Hepatocyte (in vitro differentiated cells): ENCODE results near the gene GPD2. TPM values are rescaled to one million over a fixed set of nuclear protein-coding genes. Genes with fewer than 3 reads are reported as not detected.

Experiments
- DNase-seq: peaks from one replicate; pipeline ENCODE4 v3.0.0-alpha.2; 2016; ENCODE audit warnings: low spot score
- H2AFZ ChIP-seq: fragments of 200-600 bp; sonication (generic); 2 replicates; pipeline ENCODE4 v1.6.0; 2016; ENCODE audit warnings: antibody characterized with exemption, mild to moderate bottlenecking
- H3K27ac ChIP-seq: fragments of 200-600 bp; sonication (generic); 2 replicates; pipeline ENCODE4 v1.5.1; 2016; ENCODE audit warnings: mild to moderate bottlenecking
- H3K27me3 ChIP-seq: fragments of 200-600 bp; sonication (generic); 2 replicates; pipeline ENCODE4 v1.6.1; 2016
- H3K36me3 ChIP-seq: fragments of 200-600 bp; sonication (generic); replicated peaks from 2 replicates; pipeline ENCODE4 v1.5.1; 2016; ENCODE audit warnings: low read depth; ENCODE audit not compliant: insufficient read depth
- H3K4me1 ChIP-seq: fragments of 200-600 bp; sonication (generic); 2 replicates; pipeline ENCODE4 v1.5.1; 2016; ENCODE audit warnings: mild to moderate bottlenecking, moderate library complexity; ENCODE audit not compliant: insufficient read depth
- H3K4me2 ChIP-seq: fragments of 200-600 bp; sonication (generic); 2 replicates; pipeline ENCODE4 v1.6.0; 2016
- H3K4me3 ChIP-seq: fragments of 200-600 bp; sonication (generic); 2 replicates; pipeline ENCODE4 v1.5.1; 2016; ENCODE audit warnings: mild to moderate bottlenecking
- H3K79me2 ChIP-seq: fragments of 200-600 bp; sonication (generic); 2 replicates; pipeline ENCODE4 v1.6.0; 2017; ENCODE audit warnings: mild to moderate bottlenecking
- H3K9me2 ChIP-seq: fragments of 200-600 bp; sonication (generic); replicated peaks from 2 replicates; pipeline ENCODE4 v1.6.0; 2017; ENCODE audit warnings: mild to moderate bottlenecking; ENCODE audit not compliant: insufficient read depth
- H3K9me3 ChIP-seq: fragments of 200-600 bp; sonication (generic); 2 replicates; pipeline ENCODE4 v1.5.1; 2016; ENCODE audit warnings: low read depth, mild to moderate bottlenecking
- H4K20me1 ChIP-seq: fragments of 200-600 bp; sonication (generic); 2 replicates; pipeline ENCODE4 v1.6.0; 2016; ENCODE audit warnings: mild to moderate bottlenecking; ENCODE audit not compliant: insufficient read depth, poor library complexity, severe bottlenecking
- EZH2 ChIP-seq: fragments of 200-600 bp; sonication (generic); IDR thresholded peaks from 2 replicates; pipeline ENCODE4 v1.6.1; 2016; ENCODE audit warnings: antibody characterized with exemption, mild to moderate bottlenecking, borderline replicate concordance
- EZH2phosphoT487 ChIP-seq: fragments of 200-600 bp; sonication (generic); IDR thresholded peaks from one replicate; pipeline ENCODE4 v1.6.1; 2018; ENCODE audit warnings: antibody characterized with exemption, mild to moderate bottlenecking, low read depth, moderate library complexity; ENCODE audit not compliant: unreplicated experiment, severe bottlenecking
- WGBS: methylation state at CpG from one replicate; pipeline ENCODE4 v1.1.6; 2016; ENCODE audit warnings: low lambda C conversion rate; ENCODE audit errors: missing lambda C conversion rate; 5-methylcytosine and 5-hydroxymethylcytosine counted together
- polyA plus RNA-seq: library from polyadenylated mRNA; unstranded; fragments of >200 nt; fragmentation: Nextera tagmentation; extraction: Ambion mirVana; gene quantifications from 2 replicates; pipeline ENCODE4 v1.2.1, GENCODE V29; 2016
- total RNA-seq: library from RNA; depleted of rRNA; stranded (reverse); fragments of >200 nt; gene quantifications from 2 replicates; pipeline ENCODE4 v1.2.3, GENCODE V29; 2014
- TF ChIP-seq, protein P1 (sequence below): fragments of 200-600 bp; sonication (generic); IDR thresholded peaks from 2 replicates; pipeline ENCODE4 v1.5.1; 2016; ENCODE audit warnings: antibody characterized with exemption, mild to moderate bottlenecking; ENCODE audit not compliant: poor library complexity

Gene GPD2
- total and polyA plus RNA-seq, 2 experiments from 2014 or later, result 10.8 to 71.7 TPM

DNA sequence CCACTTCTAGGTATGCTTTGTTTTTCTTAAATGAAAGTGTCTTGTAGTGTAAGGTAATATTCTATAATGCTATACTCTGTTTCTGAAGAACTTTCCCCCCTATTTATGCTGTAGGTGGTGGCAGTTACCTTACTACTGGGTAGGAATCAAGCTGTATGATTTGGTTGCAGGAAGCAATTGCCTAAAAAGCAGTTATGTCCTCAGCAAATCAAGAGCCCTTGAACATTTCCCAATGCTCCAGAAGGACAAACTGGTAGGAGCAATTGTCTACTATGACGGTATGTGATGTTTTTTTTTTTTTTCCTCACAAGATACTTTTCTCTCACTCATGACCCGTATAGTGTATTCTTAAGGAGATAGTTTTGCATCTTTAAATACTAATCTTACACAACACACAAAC, 77.0 kb downstream of the GPD2 start:
- TF ChIP-seq EZH2 (no peak), EZH2phosphoT487 (no peak)
- TF ChIP-seq, protein P1, sequence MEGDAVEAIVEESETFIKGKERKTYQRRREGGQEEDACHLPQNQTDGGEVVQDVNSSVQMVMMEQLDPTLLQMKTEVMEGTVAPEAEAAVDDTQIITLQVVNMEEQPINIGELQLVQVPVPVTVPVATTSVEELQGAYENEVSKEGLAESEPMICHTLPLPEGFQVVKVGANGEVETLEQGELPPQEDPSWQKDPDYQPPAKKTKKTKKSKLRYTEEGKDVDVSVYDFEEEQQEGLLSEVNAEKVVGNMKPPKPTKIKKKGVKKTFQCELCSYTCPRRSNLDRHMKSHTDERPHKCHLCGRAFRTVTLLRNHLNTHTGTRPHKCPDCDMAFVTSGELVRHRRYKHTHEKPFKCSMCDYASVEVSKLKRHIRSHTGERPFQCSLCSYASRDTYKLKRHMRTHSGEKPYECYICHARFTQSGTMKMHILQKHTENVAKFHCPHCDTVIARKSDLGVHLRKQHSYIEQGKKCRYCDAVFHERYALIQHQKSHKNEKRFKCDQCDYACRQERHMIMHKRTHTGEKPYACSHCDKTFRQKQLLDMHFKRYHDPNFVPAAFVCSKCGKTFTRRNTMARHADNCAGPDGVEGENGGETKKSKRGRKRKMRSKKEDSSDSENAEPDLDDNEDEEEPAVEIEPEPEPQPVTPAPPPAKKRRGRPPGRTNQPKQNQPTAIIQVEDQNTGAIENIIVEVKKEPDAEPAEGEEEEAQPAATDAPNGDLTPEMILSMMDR, result no peak
- Histone ChIP-seq H3K36me3 (no peaks in the 10 kb centered on the region), H3K9me2 (no peaks in the 10 kb centered on the region), H3K4me1 (no peaks in the 10 kb centered on the region), H3K4me3 (no peak overlapping the region), H2AFZ (no peak overlapping the region), H3K79me2 (no peaks in the 10 kb centered on the region), H3K9me3 (no peaks in the 10 kb centered on the region), H3K4me2 (no peak overlapping the region), H3K27ac (no peak overlapping the region), H4K20me1 (no peaks in the 10 kb centered on the region), H3K27me3 (no peaks in the 10 kb centered on the region)
- DNase-seq, result no peak
- WGBS, result 89% methylated on average over 2 of the region's 2 CpGs

DNA sequence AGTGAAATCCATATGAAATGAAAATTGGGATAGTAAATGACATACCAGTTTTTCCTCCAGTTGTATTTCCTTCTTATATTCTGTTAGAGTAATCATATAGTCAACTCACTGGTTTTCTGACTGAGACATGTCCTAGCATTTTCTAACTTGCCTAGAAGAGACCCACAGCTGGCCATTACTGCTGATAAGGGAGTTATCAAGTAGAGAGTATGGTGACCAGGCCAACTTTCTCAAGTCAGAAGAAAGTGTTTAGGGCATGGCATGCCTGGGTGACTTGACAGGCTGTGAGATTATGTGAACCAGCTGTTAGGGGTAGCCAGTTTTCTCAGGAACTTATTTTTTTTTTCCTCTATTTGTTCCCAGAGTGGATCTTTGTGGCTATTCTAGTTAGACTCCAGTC, 81.2 kb downstream of the GPD2 start:
- H3K9me2 ChIP-seq, result no peaks in the 10 kb centered on the region
- TF ChIP-seq EZH2, result no peak
- no peak for TF ChIP-seq EZH2phosphoT487
- TF ChIP-seq, protein P1, result no peak

DNA sequence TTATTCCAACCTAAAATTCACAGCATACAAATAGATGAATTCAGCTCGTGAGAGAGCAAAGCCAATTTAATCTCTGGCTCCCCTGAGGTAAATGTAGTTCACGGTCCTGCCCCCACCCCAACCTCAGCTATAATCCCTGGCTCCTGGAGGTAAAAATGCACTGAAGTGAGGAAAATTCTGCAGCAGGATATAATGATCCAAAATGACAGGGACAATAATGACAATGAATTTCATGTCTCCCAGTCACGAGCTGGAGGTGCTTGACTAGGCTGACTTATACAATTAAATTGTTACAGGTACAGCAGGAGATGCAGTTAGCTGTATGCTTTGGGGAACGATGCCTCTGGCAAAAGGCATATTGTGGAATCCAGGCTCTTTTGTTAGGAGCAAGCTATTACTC, 82.0 kb downstream of the GPD2 start:
- Histone ChIP-seq H3K9me2 (no peaks in the 10 kb centered on the region), H3K27me3 (no peaks in the 10 kb centered on the region), H3K27ac (no peak overlapping the region), H3K4me2 (no peak overlapping the region), H3K4me1 (no peaks in the 10 kb centered on the region), H3K79me2 (no peaks in the 10 kb centered on the region), H3K36me3 (no peaks in the 10 kb centered on the region), H4K20me1 (no peaks in the 10 kb centered on the region), H3K9me3 (no peaks in the 10 kb centered on the region), H3K4me3 (no peak overlapping the region), H2AFZ (no peak overlapping the region)
- 89% methylated on average over 4 of the region's 4 CpGs for WGBS
- DNase-seq, result no peak
- TF ChIP-seq EZH2, result no peak
- TF ChIP-seq EZH2phosphoT487, result no peak
- TF ChIP-seq, protein P1, result no peak

More for the DNA sequence above, 81.2 kb downstream of the GPD2 start:
- Histone ChIP-seq H3K4me1 (no peaks in the 10 kb centered on the region), H2AFZ (no peak overlapping the region), H3K4me3 (no peak overlapping the region), H4K20me1 (no peaks in the 10 kb centered on the region), H3K79me2 (no peaks in the 10 kb centered on the region), H3K4me2 (no peak overlapping the region), H3K27ac (no peak overlapping the region), H3K36me3 (no peaks in the 10 kb centered on the region), H3K27me3 (no peaks in the 10 kb centered on the region), H3K9me3 (no peaks in the 10 kb centered on the region)
- DNase-seq, result no peak

DNA sequence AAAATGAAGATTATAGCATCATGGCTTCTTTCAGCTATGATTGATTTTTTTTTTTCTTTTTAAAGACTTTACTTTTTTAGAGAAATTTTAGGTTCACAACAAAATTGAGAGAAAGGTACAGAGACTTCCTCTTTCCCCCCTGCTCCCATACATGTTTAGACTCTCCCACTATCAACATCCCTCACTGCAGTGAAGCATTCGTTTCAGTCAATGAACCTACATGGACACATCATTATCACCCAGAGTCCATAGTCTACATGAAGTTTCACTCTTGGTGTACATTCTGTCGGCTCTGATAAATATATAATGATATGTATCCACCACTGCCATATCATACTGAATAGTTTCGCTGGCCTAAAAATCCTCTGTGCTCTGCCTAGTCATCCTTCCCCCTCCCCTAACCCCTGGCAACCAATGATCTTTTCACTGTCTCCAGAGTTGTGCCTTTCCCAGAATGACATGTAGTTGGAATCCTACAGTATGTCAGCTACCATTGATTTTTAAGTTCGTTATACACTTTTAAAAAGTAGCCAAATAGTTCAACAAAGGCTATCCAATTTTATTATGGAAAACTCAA, 86.8 kb downstream of the GPD2 start:
- H4K20me1 ChIP-seq, result no peaks in the 10 kb centered on the region
- DNase-seq, result no peak
- H3K4me1 ChIP-seq, result no peaks in the 10 kb centered on the region

More for the DNA sequence above, 86.8 kb downstream of the GPD2 start:
- Histone ChIP-seq H3K9me3 (no peaks in the 10 kb centered on the region), H3K4me2 (no peak overlapping the region), H3K79me2 (no peaks in the 10 kb centered on the region), H3K9me2 (no peaks in the 10 kb centered on the region), H3K36me3 (no peaks in the 10 kb centered on the region), H3K27me3 (no peaks in the 10 kb centered on the region), H3K4me3 (no peak overlapping the region), H2AFZ (no peak overlapping the region), H3K27ac (no peak overlapping the region)
- no peak for TF ChIP-seq EZH2phosphoT487
- no peak for TF ChIP-seq EZH2
- TF ChIP-seq, protein P1, result no peak
- 93% methylated on average over 4 of the region's 4 CpGs for WGBS
